ENCODE measurements around the gene DIO1.

Gene DIO1

GRCh38 chr1:53892911-53893310 is 1.1 kb upstream of the DIO1 start:
- DNase-seq (ENCODE audit: insufficient read length, low spot score) (no peak), FAIRE-seq (peak; percentile 18)

- FAIRE-seq, result no peak
- no peak for DNase-seq (ENCODE audit: insufficient read length, low spot score)
These were observed 657 bp downstream of the DIO1 start for GRCh38 chr1:53894644-53895043.

- no peak for DNase-seq (ENCODE audit: insufficient read length, low spot score)
- no peak for FAIRE-seq
These were observed 1.4 kb downstream of the DIO1 start for GRCh38 chr1:53895421-53895820.

GRCh38 chr1:53896635-53897229 is 2.7 kb downstream of the DIO1 start:
- DNase-seq (ENCODE audit: insufficient read length, low spot score) (no peak), FAIRE-seq (no peak)

GRCh38 chr1:53899206-53899628 is 5.2 kb downstream of the DIO1 start:
- FAIRE-seq, result no peak
- DNase-seq (ENCODE audit: insufficient read length, low spot score), result no peak

- DNase-seq (ENCODE audit: insufficient read length, low spot score) (no peak), FAIRE-seq (no peak)
These were observed 5.7 kb downstream of the DIO1 start for GRCh38 chr1:53899708-53900107.

GRCh38 chr1:53902235-53903138 is 8.5 kb downstream of the DIO1 start:
- DNase-seq (ENCODE audit: insufficient read length, low spot score), result no peak

GRCh38 chr1:53905509-53905908 is 11.5 kb downstream of the DIO1 start:
- DNase-seq (ENCODE audit: insufficient read length, low spot score), result no peak

More at GRCh38 chr1:53902235-53903138, 8.5 kb downstream of the DIO1 start:
- no peak for FAIRE-seq

GRCh38 chr1:53906121-53906520 is 12.1 kb downstream of the DIO1 start:
- DNase-seq (ENCODE audit: insufficient read length, low spot score) (no peak), FAIRE-seq (no peak)

More at GRCh38 chr1:53905509-53905908, 11.5 kb downstream of the DIO1 start:
- FAIRE-seq, result no peak

- DNase-seq (ENCODE audit: insufficient read length, low spot score), result no peak
- no peak for FAIRE-seq
These were observed 16.0 kb downstream of the DIO1 start for GRCh38 chr1:53909946-53910345.

- no peak for FAIRE-seq
- no peak for DNase-seq (ENCODE audit: insufficient read length, low spot score)
These were observed 17.5 kb downstream of the DIO1 start for GRCh38 chr1:53911442-53911841.

GRCh38 chr1:53913352-53914033 is 19.5 kb downstream of the DIO1 start:
- no peak for FAIRE-seq
- DNase-seq (ENCODE audit: insufficient read length, low spot score), result no peak

- no peak for FAIRE-seq
These were observed 24.4 kb downstream of the DIO1 start for GRCh38 chr1:53918343-53918742.

GRCh38 chr1:53919675-53920066 is 25.7 kb downstream of the DIO1 start:
- FAIRE-seq, result no peak
- DNase-seq (ENCODE audit: insufficient read length, low spot score), result no peak

More at GRCh38 chr1:53918343-53918742, 24.4 kb downstream of the DIO1 start:
- DNase-seq (ENCODE audit: insufficient read length, low spot score), result no peak

- DNase-seq (ENCODE audit: insufficient read length, low spot score) (no peak), FAIRE-seq (no peak)
These were observed 33.4 kb downstream of the DIO1 start for GRCh38 chr1:53927376-53927881.

- FAIRE-seq (no peak), DNase-seq (ENCODE audit: insufficient read length, low spot score) (no peak)
These were observed 35.4 kb downstream of the DIO1 start for GRCh38 chr1:53929246-53929960.

GRCh38 chr1:53930932-53931331 is 36.9 kb downstream of the DIO1 start:
- FAIRE-seq (no peak), DNase-seq (ENCODE audit: insufficient read length, low spot score) (no peak)

- FAIRE-seq (no peak), DNase-seq (ENCODE audit: insufficient read length, low spot score) (no peak)
These were observed 37.5 kb downstream of the DIO1 start for GRCh38 chr1:53931523-53931922.

GRCh38 chr1:53934170-53934765 is 40.3 kb downstream of the DIO1 start:
- DNase-seq (ENCODE audit: insufficient read length, low spot score) (no peak), FAIRE-seq (no peak)

GRCh38 chr1:53936430-53936829 is 42.4 kb downstream of the DIO1 start:
- DNase-seq (ENCODE audit: insufficient read length, low spot score) (no peak), FAIRE-seq (no peak)
